Measurements from ENCODE around the gene PYM1. TPM values are rescaled to one million over a fixed set of nuclear protein-coding genes. Genes with fewer than 3 reads are reported as not detected.
"Not testable (repeated sequence)": the region's sequence is repeated elsewhere in the genome, so short reads cannot be mapped to it uniquely, and the experiment has no call there.

Gene PYM1
- polyA plus RNA-seq, 1 of the 3 experiments (the other 2 are of a cell fraction), result 36.3 TPM

DNA sequence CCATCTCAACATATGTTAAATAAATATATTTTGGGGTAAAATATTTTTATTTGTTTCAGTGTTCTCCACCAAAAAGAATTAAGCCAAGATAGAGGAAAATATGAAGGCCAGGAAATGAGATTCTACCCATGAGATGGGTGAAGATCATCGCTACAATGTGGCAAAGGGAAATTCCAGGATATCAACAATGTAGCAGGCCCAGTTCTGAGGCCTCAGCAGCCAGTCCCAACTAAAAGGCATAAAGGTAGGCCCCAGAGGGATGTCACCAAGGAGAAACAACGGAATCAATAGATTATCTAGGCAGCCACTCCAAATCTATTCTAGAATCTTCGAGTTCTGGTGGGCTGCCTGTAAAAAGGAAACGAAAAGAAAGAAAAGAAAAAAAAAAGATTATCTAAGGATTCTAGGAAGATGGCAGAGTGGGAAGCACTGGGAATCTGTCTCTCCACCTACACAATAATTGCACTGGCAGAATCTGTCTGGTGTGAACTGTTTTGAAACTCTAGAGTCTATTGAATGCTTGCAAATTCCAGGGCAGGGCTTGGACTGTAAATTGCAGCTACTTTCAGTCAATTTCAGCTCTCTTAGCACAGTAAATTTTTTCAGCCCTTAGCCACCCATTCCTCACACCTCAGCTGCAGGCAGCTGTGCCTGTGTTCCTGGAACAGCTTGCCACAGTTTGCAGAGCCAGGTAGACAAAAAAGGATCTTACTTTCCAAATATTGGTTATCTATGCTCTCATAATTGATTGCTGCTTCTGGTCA, 51.8 kb downstream of the PYM1 start:
- no peaks in the 10 kb centered on the region for H3K27me3 ChIP-seq (ENCODE audit: insufficient read depth)
- no peak overlapping the region for H3K27ac ChIP-seq (ENCODE audit: low read depth in 2 of 2, low read length in 1 of 2)
- WGBS (ENCODE audit: low lambda C conversion rate), result 78% methylated on average over 4 of the region's 4 CpGs
- POLR2A ChIA-PET, result no interaction called here
- no peaks in the 10 kb centered on the region for H3K4me1 ChIP-seq (ENCODE audit: control insufficient read depth in 1 of 2, insufficient read depth in 2 of 2, low read depth in 1 of 2, low read length in 1 of 2)
- no peaks in the 10 kb centered on the region for H3K9me2 ChIP-seq
- no peaks in the 10 kb centered on the region for H3K36me3 ChIP-seq (replicated peaks in 1 of 2; ENCODE audit: control insufficient read depth in 1 of 2, insufficient read depth in 2 of 2, low read length in 1 of 2)
- no peaks in the 10 kb centered on the region for H3K79me2 ChIP-seq (ENCODE audit: insufficient read depth)
- TF ChIP-seq GATA2 (CRISPR knock-in tag; IDR thresholded peaks at IDR 0.05) (no peak), SIN3A (IDR thresholded peaks at IDR 0.05; ENCODE audit: borderline replicate concordance, low read depth, low read length) (no peak)
- no peaks in the 10 kb centered on the region for H4K20me1 ChIP-seq (ENCODE audit: insufficient read depth)
- CTCF ChIA-PET, result no interaction called here
- H3K4me3 ChIP-seq (ENCODE audit: low read depth in 2 of 2, low read length in 1 of 2), result no peak overlapping the region
- H3F3A ChIP-seq (replicated peaks; ENCODE audit: insufficient read depth), result no peaks in the 10 kb centered on the region
- H3K4me2 ChIP-seq, result no peak overlapping the region
- no peak overlapping the region for H3K9ac ChIP-seq
- no peak for DNase-seq
- peaks cover 6% of the 10 kb centered on the region; the same call in 1 of the 2 replicates for H3K9me3 ChIP-seq
- H2AFZ ChIP-seq (ENCODE audit: low read depth), result no peak overlapping the region

DNA sequence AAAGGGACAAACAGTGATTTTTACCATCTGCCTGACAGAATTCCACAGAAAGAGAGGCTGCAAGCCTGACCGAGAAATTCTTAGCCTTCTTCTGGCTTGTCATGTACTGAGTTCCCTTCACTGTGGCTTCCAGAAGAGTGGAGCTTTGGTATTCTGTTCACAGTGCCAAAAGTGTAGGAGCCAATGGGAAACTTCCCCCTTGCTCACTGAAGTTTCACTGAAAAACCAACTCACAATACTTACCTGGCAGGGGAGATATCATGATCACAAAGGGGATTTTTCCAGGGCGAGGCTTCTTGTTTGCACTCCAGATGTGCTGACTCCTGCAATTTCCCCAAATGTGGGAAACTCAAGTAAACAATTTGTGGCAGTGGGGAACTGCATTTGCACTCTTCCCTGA, 53.3 kb downstream of the PYM1 start:
- Histone ChIP-seq H3K4me2 (no peak overlapping the region), H2AFZ (ENCODE audit: low read depth) (no peak overlapping the region), H3K9me2 (no peaks in the 10 kb centered on the region), H3K27ac (ENCODE audit: low read depth in 2 of 2, low read length in 1 of 2) (no peak overlapping the region), H3K4me1 (ENCODE audit: control insufficient read depth in 1 of 2, insufficient read depth in 2 of 2, low read depth in 1 of 2, low read length in 1 of 2) (no peaks in the 10 kb centered on the region), H3K9ac (no peak overlapping the region), H3K27me3 (ENCODE audit: insufficient read depth) (no peaks in the 10 kb centered on the region), H3K36me3 (replicated peaks in 1 of 2; ENCODE audit: control insufficient read depth in 1 of 2, insufficient read depth in 2 of 2, low read length in 1 of 2) (no peaks in the 10 kb centered on the region), H3K9me3 (peaks cover 6% of the 10 kb centered on the region; the same call in 1 of the 2 replicates), H4K20me1 (ENCODE audit: insufficient read depth) (no peaks in the 10 kb centered on the region), H3K79me2 (ENCODE audit: insufficient read depth) (no peaks in the 10 kb centered on the region), H3K4me3 (ENCODE audit: low read depth in 2 of 2, low read length in 1 of 2) (no peak overlapping the region), H3F3A (replicated peaks; ENCODE audit: insufficient read depth) (no peaks in the 10 kb centered on the region)
- POLR2A ChIA-PET, result no interaction called here
- CTCF ChIA-PET, result no interaction called here
- 71% methylated on average over 2 of the region's 2 CpGs for WGBS (ENCODE audit: low lambda C conversion rate)
- DNase-seq, result no peak
- TF ChIP-seq RCOR1 (IDR thresholded peaks at IDR 0.05; ENCODE audit: low read length) (no peak), TCF12 (IDR thresholded peaks at IDR 0.05) (no peak)
- TF ChIP-seq, protein P1, sequence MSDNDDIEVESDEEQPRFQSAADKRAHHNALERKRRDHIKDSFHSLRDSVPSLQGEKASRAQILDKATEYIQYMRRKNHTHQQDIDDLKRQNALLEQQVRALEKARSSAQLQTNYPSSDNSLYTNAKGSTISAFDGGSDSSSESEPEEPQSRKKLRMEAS (IDR thresholded peaks at IDR 0.05; ENCODE audit: low read depth), result no peak

DNA sequence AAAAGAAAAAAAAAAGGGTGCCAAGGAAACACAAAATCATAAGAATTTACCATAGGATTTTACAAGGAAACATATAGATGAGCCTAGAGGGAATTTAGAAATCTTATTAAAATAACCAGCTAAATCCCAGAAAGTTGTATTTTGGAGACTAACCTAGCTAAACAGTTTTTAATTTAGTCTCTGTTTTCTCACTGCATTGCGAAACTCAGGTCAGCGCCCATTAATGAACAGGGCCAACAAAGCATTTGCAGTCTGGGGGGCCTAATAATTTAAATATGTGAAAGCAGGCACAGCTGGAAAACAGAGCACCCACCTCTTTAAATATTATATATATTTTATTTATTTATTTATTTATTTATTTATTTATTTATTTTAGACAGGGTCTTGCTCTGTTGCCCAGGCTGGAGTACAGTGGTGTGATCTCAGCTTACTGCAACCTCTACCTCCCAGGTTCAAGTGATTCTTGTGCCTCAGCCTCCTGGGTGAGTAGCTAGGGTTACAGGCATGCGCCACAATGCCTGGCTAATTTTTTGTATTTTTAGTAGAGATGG, 61.2 kb downstream of the PYM1 start:
- H3K9ac ChIP-seq; H3K27ac ChIP-seq (ENCODE audit: low read depth in 2 of 2, low read length in 1 of 2); H3K27me3 ChIP-seq (ENCODE audit: insufficient read depth); H4K20me1 ChIP-seq (ENCODE audit: insufficient read depth); H3K4me1 ChIP-seq (ENCODE audit: control insufficient read depth in 1 of 2, insufficient read depth in 2 of 2, low read depth in 1 of 2, low read length in 1 of 2); H3K4me2 ChIP-seq; H2AFZ ChIP-seq (ENCODE audit: low read depth); H3K79me2 ChIP-seq (ENCODE audit: insufficient read depth); POLR2A ChIA-PET; H3K9me3 ChIP-seq; H3K9me2 ChIP-seq; H3K36me3 ChIP-seq (replicated peaks in 1 of 2; ENCODE audit: control insufficient read depth in 1 of 2, insufficient read depth in 2 of 2, low read length in 1 of 2); H3K4me3 ChIP-seq (ENCODE audit: low read depth in 2 of 2, low read length in 1 of 2); H3F3A ChIP-seq (replicated peaks; ENCODE audit: insufficient read depth); DNase-seq: not testable (repeated sequence)
- CTCF ChIA-PET, result interaction anchor here (0.9 to 1.1 kb wide), 2 partner anchors 60 to 392 kb away, joined by 3 read pairs; partner anchors contain the start of gene ANKRD52
- 97% methylated on average over 3 of the region's 3 CpGs for WGBS (ENCODE audit: low lambda C conversion rate)
